Chondrocyte (in vitro differentiated cells): ENCODE data around the gene GPR17. TPM values are rescaled to one million over a fixed set of nuclear protein-coding genes. Genes with fewer than 3 reads are reported as not detected.

Experiments
- DNase-seq: peaks from one replicate; pipeline ENCODE4 v3.0.0; 2021; ENCODE audit warnings: mixed read lengths, low spot score
- H3K27ac Mint-ChIP-seq: one replicate; pipeline ENCODE4 v1.8.0; 2021; ENCODE audit warnings: mild to moderate bottlenecking, moderate library complexity, mixed read lengths; ENCODE audit not compliant: unreplicated experiment
- H3K27me3 Mint-ChIP-seq: 2 replicates; pipeline ENCODE4 v1.8.0; 2021; ENCODE audit warnings: low read depth, mixed read lengths
- H3K36me3 Mint-ChIP-seq: 2 replicates; pipeline ENCODE4 v1.8.0; 2021; ENCODE audit warnings: low read depth, mixed read lengths
- H3K4me1 Mint-ChIP-seq: 2 replicates; pipeline ENCODE4 v1.8.0; 2021; ENCODE audit warnings: low read depth, mild to moderate bottlenecking, mixed read lengths
- H3K4me3 Mint-ChIP-seq: one replicate; pipeline ENCODE4 v1.8.0; 2021; ENCODE audit warnings: mild to moderate bottlenecking, moderate library complexity, mixed read lengths; ENCODE audit not compliant: unreplicated experiment
- H3K9me3 Mint-ChIP-seq: 2 replicates; pipeline ENCODE4 v1.8.0; 2021; ENCODE audit warnings: low read depth, mixed read lengths
- total RNA-seq: library from RNA; stranded (reverse); gene quantifications from 3 replicates; pipeline ENCODE4 v1.2.1, GENCODE V29; 2021
- TF ChIP-seq, protein P1 (sequence below): fragments of 200-600 bp; sonication (generic); IDR thresholded peaks from 2 replicates; pipeline ENCODE4 v1.5.0; 2021; ENCODE audit warnings: antibody characterized with exemption, mild to moderate bottlenecking, moderate library complexity

Gene GPR17
- total RNA-seq, 1 donor from 2014 or later = not detected

DNA sequence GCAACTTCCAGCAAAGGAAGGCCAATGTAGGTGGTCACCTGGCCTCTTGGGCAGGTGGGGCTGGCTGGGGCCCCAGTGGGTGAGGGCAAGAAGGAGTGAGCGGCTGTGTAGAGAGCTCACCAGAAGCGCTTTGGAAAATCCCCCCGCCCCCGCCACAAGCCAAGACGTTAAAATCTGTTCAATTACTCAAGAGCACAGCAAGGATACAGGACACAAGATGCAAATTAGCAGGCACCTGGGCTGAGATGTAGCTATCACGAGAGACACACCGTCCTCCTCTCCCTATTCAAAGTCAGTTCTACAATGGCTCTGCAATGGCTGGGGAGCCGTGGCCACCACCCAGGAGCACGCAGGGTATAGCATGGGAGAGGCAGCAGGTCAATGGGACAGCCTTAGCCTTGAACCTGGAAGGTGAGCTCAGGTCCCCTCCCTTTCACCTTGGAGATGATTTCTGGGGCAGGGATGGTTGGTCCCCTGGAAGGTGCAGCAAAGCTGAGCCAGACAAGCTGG is 38.5 kb upstream of the GPR17 start:
- TF ChIP-seq, protein P1, sequence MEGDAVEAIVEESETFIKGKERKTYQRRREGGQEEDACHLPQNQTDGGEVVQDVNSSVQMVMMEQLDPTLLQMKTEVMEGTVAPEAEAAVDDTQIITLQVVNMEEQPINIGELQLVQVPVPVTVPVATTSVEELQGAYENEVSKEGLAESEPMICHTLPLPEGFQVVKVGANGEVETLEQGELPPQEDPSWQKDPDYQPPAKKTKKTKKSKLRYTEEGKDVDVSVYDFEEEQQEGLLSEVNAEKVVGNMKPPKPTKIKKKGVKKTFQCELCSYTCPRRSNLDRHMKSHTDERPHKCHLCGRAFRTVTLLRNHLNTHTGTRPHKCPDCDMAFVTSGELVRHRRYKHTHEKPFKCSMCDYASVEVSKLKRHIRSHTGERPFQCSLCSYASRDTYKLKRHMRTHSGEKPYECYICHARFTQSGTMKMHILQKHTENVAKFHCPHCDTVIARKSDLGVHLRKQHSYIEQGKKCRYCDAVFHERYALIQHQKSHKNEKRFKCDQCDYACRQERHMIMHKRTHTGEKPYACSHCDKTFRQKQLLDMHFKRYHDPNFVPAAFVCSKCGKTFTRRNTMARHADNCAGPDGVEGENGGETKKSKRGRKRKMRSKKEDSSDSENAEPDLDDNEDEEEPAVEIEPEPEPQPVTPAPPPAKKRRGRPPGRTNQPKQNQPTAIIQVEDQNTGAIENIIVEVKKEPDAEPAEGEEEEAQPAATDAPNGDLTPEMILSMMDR = no peak
- H3K4me1 Mint-ChIP-seq = no peaks in the 10 kb centered on the region

DNA sequence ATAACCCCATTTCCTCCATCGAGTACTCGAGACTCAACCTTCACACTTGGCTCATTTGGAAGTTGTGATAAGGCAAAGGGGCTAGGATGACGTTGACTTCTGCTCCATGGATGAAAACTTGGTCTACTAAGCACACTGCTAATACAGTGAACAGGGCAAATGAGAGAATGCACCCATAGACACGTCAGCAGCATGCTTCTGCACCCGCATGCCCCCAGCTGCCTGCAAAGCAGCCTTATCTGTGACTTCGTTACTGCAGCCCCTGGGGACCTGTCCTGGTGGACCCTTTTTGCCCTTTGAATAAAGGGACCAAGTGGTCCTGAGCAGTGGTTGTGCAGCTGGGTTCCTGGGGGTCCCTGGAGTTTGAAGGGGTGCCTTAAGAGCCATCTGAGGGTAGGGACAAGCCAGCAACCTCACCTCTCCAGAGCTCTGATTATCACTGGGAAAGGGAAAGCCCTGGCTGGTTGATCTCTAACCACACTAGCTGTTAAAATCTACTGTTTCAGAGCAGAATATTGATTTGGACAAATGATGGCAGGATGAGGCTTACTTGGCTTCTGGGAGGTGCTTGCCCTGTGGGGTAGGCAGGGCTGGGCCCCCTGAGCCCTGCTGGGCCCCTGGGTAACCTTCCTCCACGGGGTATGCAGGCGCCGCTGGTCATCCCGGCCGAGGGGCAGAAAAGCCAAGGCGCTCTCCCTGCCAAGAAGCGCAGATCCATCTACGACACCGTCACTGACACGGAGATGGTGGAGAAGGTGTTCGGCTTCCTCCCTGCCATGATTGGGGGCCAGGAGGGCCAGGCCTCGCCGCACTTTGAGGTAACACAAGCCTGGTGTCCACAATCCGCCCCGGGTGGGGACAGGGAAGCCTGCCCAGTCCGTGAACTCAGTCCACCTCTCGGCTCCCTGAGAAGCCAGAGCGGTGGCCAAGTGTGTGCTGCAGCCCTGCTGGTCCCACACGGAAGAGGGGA is 37.6 kb upstream of the GPR17 start:
- Mint-ChIP-seq H3K4me3 (no peak overlapping the region), H3K27me3 (no peaks in the 10 kb centered on the region), H3K4me1 (no peaks in the 10 kb centered on the region), H3K9me3 (peaks cover 10% of the 10 kb centered on the region), H3K36me3 (peaks cover 4% of the 10 kb centered on the region), H3K27ac (no peak overlapping the region)
- DNase-seq = no peak
- TF ChIP-seq, protein P1 = no peak

More for the DNA sequence above, 38.5 kb upstream of the GPR17 start:
- Mint-ChIP-seq H3K4me3 (no peak overlapping the region), H3K27me3 (no peaks in the 10 kb centered on the region), H3K9me3 (peaks cover 11% of the 10 kb centered on the region), H3K36me3 (peaks cover 5% of the 10 kb centered on the region), H3K27ac (no peak overlapping the region)
- DNase-seq = peak; percentile 24

DNA sequence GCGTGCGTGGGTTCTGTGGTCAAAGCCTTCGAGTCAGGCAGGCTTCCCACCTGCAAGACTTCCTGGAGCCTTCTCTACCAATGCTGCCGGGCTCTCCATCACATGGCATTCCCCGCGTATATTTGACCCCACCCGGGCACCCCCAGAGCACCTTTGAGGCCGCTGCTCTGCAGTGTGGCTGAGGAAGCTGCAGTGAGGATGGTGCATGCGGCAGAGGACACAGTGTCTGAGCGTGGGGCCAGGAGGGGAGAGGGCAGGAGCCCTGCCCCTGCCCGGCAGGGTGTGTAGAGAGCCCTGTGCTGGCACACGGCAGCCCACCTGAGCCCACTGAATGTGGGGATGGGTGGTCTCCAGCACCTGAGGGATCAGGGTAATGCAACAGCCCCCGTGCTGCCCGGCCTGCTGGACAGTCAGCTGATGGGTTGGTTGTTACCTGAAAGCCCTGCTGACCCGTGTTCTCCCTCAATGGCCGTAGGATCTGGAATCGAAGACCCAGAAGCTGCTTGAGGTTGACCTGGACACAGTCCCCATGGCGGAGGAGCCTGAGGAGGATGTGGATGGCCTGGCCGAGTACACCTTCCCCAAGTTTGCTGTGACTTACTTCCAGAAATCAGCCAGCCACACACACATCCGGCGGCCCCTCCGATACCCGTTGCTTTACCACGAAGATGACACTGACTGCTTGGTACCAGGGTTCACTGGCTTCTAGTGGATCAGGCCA is 36.8 kb upstream of the GPR17 start:
- Mint-ChIP-seq H3K27me3 (no peaks in the 10 kb centered on the region), H3K36me3 (peaks cover 9% of the 10 kb centered on the region), H3K4me3 (no peak overlapping the region), H3K27ac (no peak overlapping the region), H3K9me3 (peaks cover 16% of the 10 kb centered on the region), H3K4me1 (no peaks in the 10 kb centered on the region)
- no peak for DNase-seq
- TF ChIP-seq, protein P1 = no peak

DNA sequence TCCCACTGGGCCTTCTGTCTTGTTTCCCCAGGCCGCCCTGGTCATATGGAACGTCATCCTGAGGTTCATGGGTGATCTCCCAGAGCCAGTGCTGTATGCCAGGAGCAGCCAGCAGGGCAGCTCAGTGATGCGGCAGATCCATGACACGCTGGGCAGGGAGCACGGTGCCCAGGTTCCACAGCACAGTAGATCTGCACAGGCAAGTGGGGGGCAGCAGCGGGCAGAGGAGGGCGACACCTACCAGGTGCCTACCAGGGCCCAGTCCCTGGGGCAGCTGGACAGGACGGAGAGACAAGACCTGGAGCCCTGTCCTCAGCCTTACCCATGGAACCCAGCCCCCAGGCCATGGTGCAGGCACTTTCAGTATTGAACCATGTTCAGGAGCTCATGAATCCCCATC is 36.1 kb upstream of the GPR17 start:
- H3K4me1 Mint-ChIP-seq = peaks cover 3% of the 10 kb centered on the region
- peaks cover 9% of the 10 kb centered on the region for H3K36me3 Mint-ChIP-seq
- H3K4me3 Mint-ChIP-seq = no peak overlapping the region
- DNase-seq = peak; percentile 68
- no peak overlapping the region for H3K27ac Mint-ChIP-seq
- H3K9me3 Mint-ChIP-seq = peaks cover 16% of the 10 kb centered on the region
- TF ChIP-seq, protein P1 = no peak
- H3K27me3 Mint-ChIP-seq = no peaks in the 10 kb centered on the region

DNA sequence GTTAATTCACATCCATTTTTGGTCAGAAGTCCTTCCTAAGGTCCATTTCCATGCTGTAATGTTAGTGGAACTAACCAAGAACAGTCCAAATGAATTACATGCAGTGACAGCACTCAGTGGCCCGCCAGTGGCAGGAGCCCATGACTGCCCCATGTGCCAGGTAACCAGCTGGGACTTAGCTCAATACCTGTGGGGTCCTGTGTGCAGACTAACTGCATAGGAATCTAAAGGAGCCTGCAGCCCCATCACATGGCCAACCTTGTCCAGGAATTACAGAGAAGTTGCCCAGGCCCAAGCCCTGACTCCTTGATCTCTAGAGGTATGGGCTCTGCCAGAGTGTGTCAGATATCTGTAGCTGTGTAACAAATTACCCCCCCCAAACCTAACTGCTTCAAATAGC is 35.4 kb upstream of the GPR17 start:
- H3K9me3 Mint-ChIP-seq = peaks cover 16% of the 10 kb centered on the region

More for the DNA sequence above, 35.4 kb upstream of the GPR17 start:
- Mint-ChIP-seq H3K4me1 (peaks cover 5% of the 10 kb centered on the region), H3K27me3 (no peaks in the 10 kb centered on the region), H3K27ac (no peak overlapping the region), H3K36me3 (peaks cover 9% of the 10 kb centered on the region), H3K4me3 (no peak overlapping the region)
- peak; percentile 53 for DNase-seq
- TF ChIP-seq, protein P1 = no peak
